MCF 10A (cell line): Measurements from ENCODE around the gene BPIFB2. TPM values are rescaled to one million over a fixed set of nuclear protein-coding genes. Genes with fewer than 3 reads are reported as not detected.

Experiments
- BruUV-seq: library from RNA; stranded (reverse); fragments of 400-500 nt; replicated peaks from 2 replicates; lab custom pipeline; 2021; lab: Mats Ljungman, UMichigan
- CTCF ChIA-PET: fragments of 300-600 bp; sonication (Branson Sonifier 250); formaldehyde crosslinking; extraction: SDS; loops from one replicate; lab custom pipeline; 2021; ENCODE audit warnings: antibody characterized with exemption, inconsistent platforms; lab: Yijun Ruan, JAX
- POLR2A ChIA-PET: fragments of 300-600, 350-650 bp; sonication (Branson Sonifier 250); formaldehyde crosslinking; extraction: SDS; loops from one replicate; lab custom pipeline; 2020; ENCODE audit warnings: antibody characterized with exemption, inconsistent platforms; lab: Yijun Ruan, JAX
- DNase-seq: peaks from one replicate; pipeline ENCODE4 v3.0.0-alpha.2; 2018; ENCODE audit not compliant: unreplicated experiment
- H3K27ac Mint-ChIP-seq: one replicate; pipeline ENCODE4 v1.8.0; 2022; ENCODE audit warnings: mild to moderate bottlenecking, low read depth, mixed read lengths; ENCODE audit not compliant: unreplicated experiment
- H3K27me3 Mint-ChIP-seq: one replicate; pipeline ENCODE4 v1.8.0; 2022; ENCODE audit warnings: mixed read lengths; ENCODE audit not compliant: insufficient read depth, unreplicated experiment
- H3K36me3 Mint-ChIP-seq: one replicate; pipeline ENCODE4 v1.8.0; 2022; ENCODE audit warnings: mild to moderate bottlenecking, moderate library complexity, mixed read lengths; ENCODE audit not compliant: insufficient read depth, unreplicated experiment
- H3K4me1 Mint-ChIP-seq: one replicate; pipeline ENCODE4 v1.8.0; 2022; ENCODE audit warnings: mixed read lengths; ENCODE audit not compliant: insufficient read depth, unreplicated experiment
- H3K4me3 Mint-ChIP-seq: one replicate; pipeline ENCODE4 v1.8.0; 2022; ENCODE audit warnings: mild to moderate bottlenecking, moderate library complexity, mixed read lengths; ENCODE audit not compliant: unreplicated experiment
- H3K9me3 Mint-ChIP-seq: one replicate; pipeline ENCODE4 v1.8.0; 2022; ENCODE audit warnings: mixed read lengths; ENCODE audit not compliant: unreplicated experiment
- CTCF ChIP-seq: fragments of 200-600 bp; IDR thresholded peaks from one replicate; pipeline ENCODE4 v1.8.0; 2022; ENCODE audit warnings: antibody characterized with exemption, mild to moderate bottlenecking; ENCODE audit not compliant: unreplicated experiment
- intact Hi-C: fragments of 100-400 bp; cut with micrococcal nuclease; formaldehyde crosslinking; loops from 2 replicates; pipeline ENCODE4 v1.14.1; 2022
- total RNA-seq: library from RNA; stranded (reverse); gene quantifications from 2 replicates; pipeline ENCODE4 v1.2.3, GENCODE V29; 2022

BPIFB2 gene
- total RNA-seq, 1 experiment from 2014 or later = not detected

GRCh38 chr20:33026779-33027759 lies 19.6 kb downstream of the BPIFB2 start:
- H3K27ac Mint-ChIP-seq = no peak overlapping the region
- no peak for TF ChIP-seq CTCF
- ChIA-PET POLR2A (interaction anchor here (0.7 kb wide), 2 partner anchors 9 to 560 kb away, joined by 3 read pairs; no protein-coding TSS in a partner anchor), CTCF (interaction anchor here (0.6 kb wide), 1 partner anchor 82 kb away, joined by 3 read pairs; no protein-coding TSS in a partner anchor)
- no peak overlapping the region for H3K4me3 Mint-ChIP-seq
- no peaks in the 10 kb centered on the region for H3K9me3 Mint-ChIP-seq
- no peak for DNase-seq
- intact Hi-C loops = no loop called here
- H3K4me1 Mint-ChIP-seq = no peaks in the 10 kb centered on the region
- H3K36me3 Mint-ChIP-seq = no peaks in the 10 kb centered on the region
- H3K27me3 Mint-ChIP-seq = peaks cover under 1% of the 10 kb centered on the region
- no TSS peak for BruUV-seq

- intact Hi-C loops = no loop called here
- Mint-ChIP-seq H3K4me3 (no peak overlapping the region), H3K27me3 (peaks cover 10% of the 10 kb centered on the region), H3K4me1 (no peaks in the 10 kb centered on the region), H3K27ac (no peak overlapping the region), H3K36me3 (no peaks in the 10 kb centered on the region), H3K9me3 (no peaks in the 10 kb centered on the region)
- CTCF ChIA-PET = interaction anchor here (0.9 kb wide), 1 partner anchor 64 kb away, joined by 4 read pairs; no protein-coding TSS in a partner anchor
- POLR2A ChIA-PET = interaction anchor here (0.7 kb wide), 2 partner anchors 11 to 561 kb away, joined by 3 read pairs; no protein-coding TSS in a partner anchor
- BruUV-seq = no TSS peak
- TF ChIP-seq CTCF = no peak
- DNase-seq = no peak
These were observed 20.6 kb downstream of the BPIFB2 start for GRCh38 chr20:33027769-33028751.

GRCh38 chr20:33028875-33029274 lies 21.4 kb downstream of the BPIFB2 start:
- ChIA-PET POLR2A (interaction anchor here (0.7 kb wide), 1 partner anchor 11 kb away, joined by 3 read pairs; no protein-coding TSS in a partner anchor), CTCF (interaction anchor here (0.9 kb wide), 1 partner anchor 63 kb away, joined by 4 read pairs; no protein-coding TSS in a partner anchor)
- H3K27me3 Mint-ChIP-seq = peaks cover 16% of the 10 kb centered on the region
- H3K27ac Mint-ChIP-seq = no peak overlapping the region
- H3K4me1 Mint-ChIP-seq = no peaks in the 10 kb centered on the region
- H3K4me3 Mint-ChIP-seq = no peak overlapping the region
- H3K36me3 Mint-ChIP-seq = no peaks in the 10 kb centered on the region
- BruUV-seq = no TSS peak
- TF ChIP-seq CTCF = no peak
- no peaks in the 10 kb centered on the region for H3K9me3 Mint-ChIP-seq
- intact Hi-C loops = no loop called here
- no peak for DNase-seq
